Eye (tissue), 1 donor: ENCODE data around the gene APBA3.
A peak's percentile ranks its signal among the peaks of the same experiment; 100 is the strongest.
"Not testable (repeated sequence)": the region's sequence is repeated elsewhere in the genome, so short reads cannot be mapped to it uniquely, and the experiment has no call there.

Experiments used
- DNase-seq: peaks from one replicate; pipeline ENCODE4 v3.0.0-alpha.2; 2015

APBA3 gene

GRCh38 chr19:3770136-3770999 is 8.9 kb upstream of the APBA3 start:
- DNase-seq: no peak

GRCh38 chr19:3769494-3769893 is 8.0 kb upstream of the APBA3 start:
- DNase-seq: no peak

- no peak for DNase-seq
Measured at GRCh38 chr19:3768748-3769099, 7.2 kb upstream of the APBA3 start.

- DNase-seq: no peak
Measured at GRCh38 chr19:3768015-3768747, 6.7 kb upstream of the APBA3 start.

- DNase-seq: no peak
Measured at GRCh38 chr19:3767050-3767449, 5.6 kb upstream of the APBA3 start.

- no peak for DNase-seq
Measured at GRCh38 chr19:3766520-3766919, 5.0 kb upstream of the APBA3 start.

GRCh38 chr19:3765757-3766156 is 4.3 kb upstream of the APBA3 start:
- DNase-seq: not testable (repeated sequence)

- no peak for DNase-seq
Measured at GRCh38 chr19:3765121-3765520, 3.6 kb upstream of the APBA3 start.

GRCh38 chr19:3762501-3763459 is 1.3 kb upstream of the APBA3 start, which contains the start of gene MRPL54:
Gene MRPL54, plus strand, starts transcription at chr19:3762682. Its CDS starts 19 bp downstream, at chr19:3762701.
- peak; percentile 100 for DNase-seq

GRCh38 chr19:3762130-3762473 is 610 bp upstream of the APBA3 start:
- no peak for DNase-seq

GRCh38 chr19:3760871-3761361 is 576 bp downstream of the APBA3 start:
- DNase-seq: no peak

- no peak for DNase-seq
Measured at GRCh38 chr19:3759482-3760254, 1.8 kb downstream of the APBA3 start.

- not testable (repeated sequence) for DNase-seq
Measured at GRCh38 chr19:3758297-3758696, 3.2 kb downstream of the APBA3 start.

- not testable (repeated sequence) for DNase-seq
Measured at GRCh38 chr19:3757705-3758104, 3.8 kb downstream of the APBA3 start.

GRCh38 chr19:3753631-3754410 is 7.7 kb downstream of the APBA3 start:
- DNase-seq: no peak

- no peak for DNase-seq
Measured at GRCh38 chr19:3752492-3752891, 9.0 kb downstream of the APBA3 start.

- DNase-seq: no peak
Measured at GRCh38 chr19:3751236-3751635, 10.3 kb downstream of the APBA3 start.

GRCh38 chr19:3750211-3750610 is 11.3 kb downstream of the APBA3 start:
- DNase-seq: no peak

GRCh38 chr19:3748965-3749364 is 12.5 kb downstream of the APBA3 start:
- DNase-seq: no peak

- DNase-seq: no peak
Measured at GRCh38 chr19:3746371-3747056, 15.0 kb downstream of the APBA3 start.
